Hepatocyte (in vitro differentiated cells): ENCODE results near the gene TCF7L2.

Source experiments
- EZH2 ChIP-seq: fragments of 200-600 bp; sonication (generic); IDR thresholded peaks from 2 replicates; pipeline ENCODE4 v1.6.1; 2016; ENCODE audit warnings: antibody characterized with exemption, mild to moderate bottlenecking, borderline replicate concordance
- TF ChIP-seq, protein P1 (sequence below): fragments of 200-600 bp; sonication (generic); IDR thresholded peaks from 2 replicates; pipeline ENCODE4 v1.5.1; 2016; ENCODE audit warnings: antibody characterized with exemption, mild to moderate bottlenecking; ENCODE audit not compliant: poor library complexity

DNA sequence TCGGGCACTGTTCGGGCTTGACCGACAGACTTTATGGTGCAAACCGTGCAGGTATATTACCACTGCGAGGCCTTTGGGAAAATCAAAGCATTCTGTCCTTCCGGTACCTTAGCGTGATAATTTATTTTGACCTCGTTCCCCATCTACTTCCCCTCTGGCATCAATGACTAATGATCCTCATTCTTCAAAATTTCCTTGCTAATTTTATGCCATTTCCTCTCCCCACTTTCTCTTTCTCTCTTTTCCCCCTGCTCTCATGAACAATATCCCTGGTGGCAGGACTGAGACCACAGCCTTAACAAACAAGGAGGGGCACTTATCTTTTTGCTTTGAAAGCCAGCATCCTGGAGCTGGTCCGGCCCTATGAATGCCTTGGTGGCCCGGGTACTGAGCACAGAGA lies 210.6 kb downstream of the TCF7L2 start:
- TF ChIP-seq, protein P1, sequence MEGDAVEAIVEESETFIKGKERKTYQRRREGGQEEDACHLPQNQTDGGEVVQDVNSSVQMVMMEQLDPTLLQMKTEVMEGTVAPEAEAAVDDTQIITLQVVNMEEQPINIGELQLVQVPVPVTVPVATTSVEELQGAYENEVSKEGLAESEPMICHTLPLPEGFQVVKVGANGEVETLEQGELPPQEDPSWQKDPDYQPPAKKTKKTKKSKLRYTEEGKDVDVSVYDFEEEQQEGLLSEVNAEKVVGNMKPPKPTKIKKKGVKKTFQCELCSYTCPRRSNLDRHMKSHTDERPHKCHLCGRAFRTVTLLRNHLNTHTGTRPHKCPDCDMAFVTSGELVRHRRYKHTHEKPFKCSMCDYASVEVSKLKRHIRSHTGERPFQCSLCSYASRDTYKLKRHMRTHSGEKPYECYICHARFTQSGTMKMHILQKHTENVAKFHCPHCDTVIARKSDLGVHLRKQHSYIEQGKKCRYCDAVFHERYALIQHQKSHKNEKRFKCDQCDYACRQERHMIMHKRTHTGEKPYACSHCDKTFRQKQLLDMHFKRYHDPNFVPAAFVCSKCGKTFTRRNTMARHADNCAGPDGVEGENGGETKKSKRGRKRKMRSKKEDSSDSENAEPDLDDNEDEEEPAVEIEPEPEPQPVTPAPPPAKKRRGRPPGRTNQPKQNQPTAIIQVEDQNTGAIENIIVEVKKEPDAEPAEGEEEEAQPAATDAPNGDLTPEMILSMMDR, result no peak
- TF ChIP-seq EZH2, result no peak
